Gastroesophageal sphincter (tissue), 3 donors: ENCODE data around the gene LPCAT1.

Experiments
- POLR2A ChIP-seq, 2 donors: fragments of 450-650 bp; IDR thresholded peaks; one replicate each; pipeline ENCODE4 v1.6.1; 2017; ENCODE audit warnings: antibody characterized with exemption in 2 of 2, mild to moderate bottlenecking in 2 of 2, moderate library complexity in 1 of 2
- POLR2AphosphoS5 ChIP-seq: sonication (generic); formaldehyde crosslinking; IDR thresholded peaks from one replicate; pipeline ENCODE4 v1.6.1; 2017; ENCODE audit warnings: antibody characterized with exemption
- TF ChIP-seq, protein P1 (sequence below), 4 experiments: fragments of 200-600 bp in 2 of 4; fragments of 450-650 bp in 2 of 4; sonication (generic) in 1 of 4; IDR thresholded peaks; one replicate each; pipeline ENCODE4 v1.5.1; 2017 to 2019; ENCODE audit warnings: antibody characterized with exemption in 4 of 4, mild to moderate bottlenecking in 2 of 4, moderate library complexity in 2 of 4

DNA sequence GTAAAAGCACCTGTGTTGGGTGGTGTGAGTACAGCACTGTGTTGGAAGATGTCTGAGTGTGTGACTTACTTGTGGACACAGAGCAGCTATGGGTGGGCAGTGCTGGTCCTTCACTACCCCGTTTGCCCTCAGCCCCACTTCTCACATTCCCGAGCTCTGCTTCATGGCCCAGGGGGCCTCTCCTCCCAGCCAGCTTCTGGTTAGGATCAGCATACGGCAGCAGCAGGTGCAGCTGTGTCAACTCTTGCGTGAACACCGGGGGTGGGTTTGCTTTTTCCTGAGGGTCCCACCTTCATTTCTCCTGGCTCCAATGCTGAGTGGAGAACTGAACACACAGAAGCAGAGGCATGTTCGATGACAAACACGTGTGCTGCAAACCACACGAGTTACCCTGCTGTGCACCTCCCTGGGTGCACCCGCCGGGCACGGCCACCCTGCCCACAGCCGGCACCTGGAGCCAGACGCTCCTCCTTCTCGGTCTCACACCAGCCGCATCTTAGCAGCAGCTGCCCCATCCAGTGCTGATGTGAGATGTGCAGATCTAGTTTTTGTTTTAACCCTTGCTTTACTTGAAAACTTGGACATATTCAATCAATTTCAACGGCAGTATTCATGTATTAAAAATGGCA lies 63.6 kb downstream of the LPCAT1 start:
- TF ChIP-seq POLR2A (IDR thresholded peaks at IDR 0.05), result no peak
- no peak for TF ChIP-seq POLR2AphosphoS5
- TF ChIP-seq, protein P1, sequence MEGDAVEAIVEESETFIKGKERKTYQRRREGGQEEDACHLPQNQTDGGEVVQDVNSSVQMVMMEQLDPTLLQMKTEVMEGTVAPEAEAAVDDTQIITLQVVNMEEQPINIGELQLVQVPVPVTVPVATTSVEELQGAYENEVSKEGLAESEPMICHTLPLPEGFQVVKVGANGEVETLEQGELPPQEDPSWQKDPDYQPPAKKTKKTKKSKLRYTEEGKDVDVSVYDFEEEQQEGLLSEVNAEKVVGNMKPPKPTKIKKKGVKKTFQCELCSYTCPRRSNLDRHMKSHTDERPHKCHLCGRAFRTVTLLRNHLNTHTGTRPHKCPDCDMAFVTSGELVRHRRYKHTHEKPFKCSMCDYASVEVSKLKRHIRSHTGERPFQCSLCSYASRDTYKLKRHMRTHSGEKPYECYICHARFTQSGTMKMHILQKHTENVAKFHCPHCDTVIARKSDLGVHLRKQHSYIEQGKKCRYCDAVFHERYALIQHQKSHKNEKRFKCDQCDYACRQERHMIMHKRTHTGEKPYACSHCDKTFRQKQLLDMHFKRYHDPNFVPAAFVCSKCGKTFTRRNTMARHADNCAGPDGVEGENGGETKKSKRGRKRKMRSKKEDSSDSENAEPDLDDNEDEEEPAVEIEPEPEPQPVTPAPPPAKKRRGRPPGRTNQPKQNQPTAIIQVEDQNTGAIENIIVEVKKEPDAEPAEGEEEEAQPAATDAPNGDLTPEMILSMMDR (IDR thresholded peaks at IDR 0.05), result no peak
